Measurements from ENCODE around the gene FMNL2.
"Not testable (repeated sequence)": the region's sequence is repeated elsewhere in the genome, so short reads cannot be mapped to it uniquely, and the experiment has no call there.

FMNL2 gene

GRCh38 chr2:152335016-152335725, at the start of gene FMNL2:
Gene FMNL2, plus strand, starts transcription at chr2:152335174.
- DNase-seq = peak; percentile 40 to 93 (median 84)

- DNase-seq = no peak
Measured at GRCh38 chr2:152292991-152293390, 42.0 kb upstream of the FMNL2 start.

GRCh38 chr2:152297715-152298114, 37.3 kb upstream of the FMNL2 start:
- DNase-seq = no peak

GRCh38 chr2:152298754-152299153, 36.2 kb upstream of the FMNL2 start:
- no peak for DNase-seq

GRCh38 chr2:152301131-152301530, 33.8 kb upstream of the FMNL2 start:
- no peak for DNase-seq

- no peak for DNase-seq
Measured at GRCh38 chr2:152303951-152304350, 31.0 kb upstream of the FMNL2 start.

- no peak for DNase-seq
Measured at GRCh38 chr2:152304836-152305235, 30.1 kb upstream of the FMNL2 start.

- DNase-seq = no peak
Measured at GRCh38 chr2:152307863-152308262, 27.1 kb upstream of the FMNL2 start.

- DNase-seq = no peak
Measured at GRCh38 chr2:152309352-152310214, 25.4 kb upstream of the FMNL2 start.

GRCh38 chr2:152319822-152320570, 15.0 kb upstream of the FMNL2 start:
- no peak for DNase-seq

GRCh38 chr2:152320814-152321213, 14.2 kb upstream of the FMNL2 start:
- no peak for DNase-seq

GRCh38 chr2:152322222-152322621, 12.8 kb upstream of the FMNL2 start:
- no peak for DNase-seq

GRCh38 chr2:152325126-152325525, 9.8 kb upstream of the FMNL2 start:
- DNase-seq = not testable (repeated sequence)

- no peak for DNase-seq
Measured at GRCh38 chr2:152326710-152327109, 8.3 kb upstream of the FMNL2 start.

- no peak for DNase-seq
Measured at GRCh38 chr2:152328013-152328412, 7.0 kb upstream of the FMNL2 start.

- DNase-seq = no peak
Measured at GRCh38 chr2:152330235-152330866, 4.6 kb upstream of the FMNL2 start.

- no peak for DNase-seq
Measured at GRCh38 chr2:152334701-152335015, 316 bp upstream of the FMNL2 start.

- DNase-seq = peak in 7 of 51 donors; percentile 22 to 56 (median 45)
Measured at GRCh38 chr2:152335726-152336118, 748 bp downstream of the FMNL2 start.

GRCh38 chr2:152336119-152336853, 1.3 kb downstream of the FMNL2 start:
- DNase-seq = peak in 44 of 51 donors; percentile 5 to 72 (median 47)

GRCh38 chr2:152336854-152337510, 2.0 kb downstream of the FMNL2 start:
- peak in 23 of 51 donors; percentile 2 to 60 (median 27) for DNase-seq
